PC-9 (cell line): ENCODE results near the gene DIP2C.

Experiments used
- EZH2 ChIP-seq: fragments of 200-600 bp; sonication (generic); IDR thresholded peaks from 2 replicates; pipeline ENCODE4 v1.8.0; 2017; ENCODE audit warnings: antibody characterized with exemption, low read depth
- TF ChIP-seq, protein P1 (sequence below): fragments of 200-600 bp; sonication (generic); conservative IDR thresholded peaks from 2 replicates; pipeline ENCODE4 v1.6.1; 2017; ENCODE audit warnings: mixed run types, antibody characterized with exemption, mild to moderate bottlenecking, moderate library complexity

DNA sequence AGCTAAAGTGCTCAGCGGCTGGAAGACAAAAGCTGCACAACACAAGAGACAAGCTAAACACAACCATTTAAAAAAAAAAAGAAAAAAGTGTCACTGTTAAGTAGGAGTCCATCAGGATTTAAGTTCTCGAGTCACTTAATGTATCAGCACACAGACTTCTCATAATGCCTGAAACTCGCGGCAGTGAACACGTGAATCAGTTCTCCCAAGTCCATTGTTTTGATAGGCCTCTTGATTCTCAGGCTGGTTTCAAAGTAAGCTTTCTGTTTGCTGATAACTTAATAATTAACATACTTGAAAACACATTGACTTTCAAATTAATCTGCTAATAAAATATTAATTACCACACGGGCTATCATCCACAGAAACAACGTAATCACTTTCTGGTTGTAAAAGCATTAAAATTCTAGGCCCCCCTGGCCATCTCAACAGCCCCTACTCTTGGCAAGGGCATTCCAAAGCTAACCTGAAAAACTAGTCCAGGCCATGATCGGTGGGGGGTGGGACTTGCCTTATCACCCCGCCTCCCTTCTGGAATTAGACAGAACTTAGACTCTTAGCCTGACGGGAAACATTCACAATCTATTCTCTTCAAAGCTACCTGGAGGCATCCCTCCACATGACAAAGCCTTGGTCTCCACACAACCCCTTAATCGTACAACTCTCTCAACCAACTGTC is 129.0 kb downstream of the DIP2C start:
- TF ChIP-seq, protein P1, sequence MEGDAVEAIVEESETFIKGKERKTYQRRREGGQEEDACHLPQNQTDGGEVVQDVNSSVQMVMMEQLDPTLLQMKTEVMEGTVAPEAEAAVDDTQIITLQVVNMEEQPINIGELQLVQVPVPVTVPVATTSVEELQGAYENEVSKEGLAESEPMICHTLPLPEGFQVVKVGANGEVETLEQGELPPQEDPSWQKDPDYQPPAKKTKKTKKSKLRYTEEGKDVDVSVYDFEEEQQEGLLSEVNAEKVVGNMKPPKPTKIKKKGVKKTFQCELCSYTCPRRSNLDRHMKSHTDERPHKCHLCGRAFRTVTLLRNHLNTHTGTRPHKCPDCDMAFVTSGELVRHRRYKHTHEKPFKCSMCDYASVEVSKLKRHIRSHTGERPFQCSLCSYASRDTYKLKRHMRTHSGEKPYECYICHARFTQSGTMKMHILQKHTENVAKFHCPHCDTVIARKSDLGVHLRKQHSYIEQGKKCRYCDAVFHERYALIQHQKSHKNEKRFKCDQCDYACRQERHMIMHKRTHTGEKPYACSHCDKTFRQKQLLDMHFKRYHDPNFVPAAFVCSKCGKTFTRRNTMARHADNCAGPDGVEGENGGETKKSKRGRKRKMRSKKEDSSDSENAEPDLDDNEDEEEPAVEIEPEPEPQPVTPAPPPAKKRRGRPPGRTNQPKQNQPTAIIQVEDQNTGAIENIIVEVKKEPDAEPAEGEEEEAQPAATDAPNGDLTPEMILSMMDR: no peak
- no peak for TF ChIP-seq EZH2
